Forelimb muscle (tissue), 1 donor: ENCODE measurements around the gene ASZ1. TPM values are rescaled to one million over a fixed set of nuclear protein-coding genes. Genes with fewer than 3 reads are reported as not detected.

ENCODE experiments used
- DNase-seq: peaks from one replicate; pipeline ENCODE4 v3.0.0-alpha.2; 2013; ENCODE audit warnings: low read depth
- polyA plus RNA-seq: library from polyadenylated mRNA; unstranded; fragments of 120-200 nt; gene quantifications from one replicate; pipeline ENCODE4 v1.2.1, GENCODE V29; 2013; ENCODE audit not compliant: insufficient read length

The ASZ1 gene
- polyA plus RNA-seq, 1 donor, result not detected

- no peak for DNase-seq
Observed at GRCh38 chr7:117338020-117338419, 89.3 kb downstream of the ASZ1 start.

- DNase-seq, result no peak
Observed at GRCh38 chr7:117333168-117333567, 94.1 kb downstream of the ASZ1 start.

- DNase-seq, result no peak
Observed at GRCh38 chr7:117332031-117332430, 95.3 kb downstream of the ASZ1 start.

- no peak for DNase-seq
Observed at GRCh38 chr7:117325836-117326235, 101.5 kb downstream of the ASZ1 start.

GRCh38 chr7:117324960-117325359 is 102.3 kb downstream of the ASZ1 start:
- no peak for DNase-seq

GRCh38 chr7:117323851-117324711 is 103.2 kb downstream of the ASZ1 start:
- DNase-seq, result no peak

- DNase-seq, result no peak
Observed at GRCh38 chr7:117323305-117323850, 103.9 kb downstream of the ASZ1 start.

- no peak for DNase-seq
Observed at GRCh38 chr7:117322741-117323304, 104.5 kb downstream of the ASZ1 start, which contains the start of gene WNT2. WNT2 (minus strand) TSS chr7:117323058; CDS start chr7:117322989, 69 bp downstream.

- DNase-seq, result no peak
Observed at GRCh38 chr7:117320523-117320922, 106.8 kb downstream of the ASZ1 start.

- no peak for DNase-seq
Observed at GRCh38 chr7:117319181-117319580, 108.1 kb downstream of the ASZ1 start.

- no peak for DNase-seq
Observed at GRCh38 chr7:117313582-117313981, 113.7 kb downstream of the ASZ1 start.

Other genes starting within 250 kb of the ASZ1 start
- 2.1 TPM for gene WNT2, start 104.4 kb downstream of the ASZ1 start, polyA plus RNA-seq
- 0.43 TPM for gene CFTR, start 52.5 kb upstream of the ASZ1 start, polyA plus RNA-seq